DND-41 (cell line): ENCODE measurements around the gene EDAR.

ENCODE experiments used
- ATAC-seq: fragments of 200-7000 bp; cut with Tn5 transposase; 3 replicates; pipeline ENCODE4 v1.9.1; 2021; ENCODE audit warnings: low read depth; ENCODE audit not compliant: insufficient read depth
- DNase-seq: peaks from one replicate; pipeline ENCODE4 v3.0.0-alpha.2; 2020
- H2AFZ ChIP-seq: 2 replicates; pipeline ENCODE4 v1.6.0; 2012; ENCODE audit warnings: low read depth, low read length
- H3K27ac ChIP-seq: 2 replicates; pipeline ENCODE4 v1.5.1; 2012; ENCODE audit warnings: low read length, inconsistent platforms
- H3K27me3 ChIP-seq: fragments of 200-600 bp; sonication (generic); 2 replicates; pipeline ENCODE4 v1.6.0; 2012; ENCODE audit warnings: low read length, mild to moderate bottlenecking, inconsistent platforms; ENCODE audit not compliant: insufficient read depth, poor library complexity
- H3K36me3 ChIP-seq: 2 replicates; pipeline ENCODE4 v1.5.1; 2012; ENCODE audit warnings: low read length, inconsistent platforms; ENCODE audit not compliant: insufficient read depth
- H3K4me1 ChIP-seq: 2 replicates; pipeline ENCODE4 v1.5.1; 2012; ENCODE audit warnings: mild to moderate bottlenecking, low read length; ENCODE audit not compliant: insufficient read depth
- H3K4me2 ChIP-seq: 2 replicates; pipeline ENCODE4 v1.6.0; 2012; ENCODE audit warnings: mild to moderate bottlenecking, moderate library complexity, low read length, inconsistent platforms; ENCODE audit not compliant: insufficient read depth
- H3K4me3 ChIP-seq, 2 experiments: fragments of 200-600 bp in 1 of 2; shearing (Covaris generic) in 1 of 2; 2 replicates each; pipeline ENCODE4 v1.5.1; 2012 to 2016; ENCODE audit warnings: inconsistent platforms in 2 of 2, low read length in 2 of 2, mild to moderate bottlenecking in 2 of 2, low read depth in 1 of 2, moderate library complexity in 1 of 2
- H3K79me2 ChIP-seq: 2 replicates; pipeline ENCODE4 v1.6.0; 2012; ENCODE audit warnings: low read length, inconsistent platforms; ENCODE audit not compliant: insufficient read depth
- H3K9ac ChIP-seq: 2 replicates; pipeline ENCODE4 v1.6.0; 2012; ENCODE audit warnings: low read depth, mild to moderate bottlenecking, inconsistent platforms, low read length, moderate library complexity
- H3K9me3 ChIP-seq: 2 replicates; pipeline ENCODE4 v1.5.1; 2012; ENCODE audit warnings: low read length, moderate library complexity, mild to moderate bottlenecking, inconsistent platforms; ENCODE audit not compliant: insufficient read depth, severe bottlenecking
- H4K20me1 ChIP-seq: 2 replicates; pipeline ENCODE4 v1.6.0; 2012; ENCODE audit warnings: low read length; ENCODE audit not compliant: insufficient read depth
- EZH2 ChIP-seq: IDR thresholded peaks from 3 replicates; pipeline ENCODE4 v1.6.1; 2012; ENCODE audit warnings: borderline replicate concordance, low read depth, mild to moderate bottlenecking, moderate library complexity, low read length, inconsistent platforms; ENCODE audit not compliant: severe bottlenecking
- TF ChIP-seq, protein P1 (sequence below): IDR thresholded peaks from 2 replicates; pipeline ENCODE4 v1.5.1; 2012; ENCODE audit warnings: borderline replicate concordance, low read length, moderate library complexity, mild to moderate bottlenecking; ENCODE audit not compliant: poor library complexity, severe bottlenecking; ENCODE audit errors: extremely low read depth

The EDAR gene

GRCh38 chr2:108906403-108907077 is 82.5 kb downstream of the EDAR start:
- Histone ChIP-seq H3K4me1 (no peaks in the 10 kb centered on the region), H4K20me1 (no peaks in the 10 kb centered on the region), H3K9me3 (no peaks in the 10 kb centered on the region), H3K36me3 (no peaks in the 10 kb centered on the region), H3K4me3 (no peak overlapping the region), H3K27me3 (no peaks in the 10 kb centered on the region), H3K27ac (no peak overlapping the region), H2AFZ (no peak overlapping the region), H3K79me2 (no peaks in the 10 kb centered on the region), H3K9ac (no peak overlapping the region), H3K4me2 (no peak overlapping the region)
- ATAC-seq, result no peak
- peak; percentile 2 for DNase-seq
- TF ChIP-seq EZH2, result no peak
- TF ChIP-seq, protein P1, sequence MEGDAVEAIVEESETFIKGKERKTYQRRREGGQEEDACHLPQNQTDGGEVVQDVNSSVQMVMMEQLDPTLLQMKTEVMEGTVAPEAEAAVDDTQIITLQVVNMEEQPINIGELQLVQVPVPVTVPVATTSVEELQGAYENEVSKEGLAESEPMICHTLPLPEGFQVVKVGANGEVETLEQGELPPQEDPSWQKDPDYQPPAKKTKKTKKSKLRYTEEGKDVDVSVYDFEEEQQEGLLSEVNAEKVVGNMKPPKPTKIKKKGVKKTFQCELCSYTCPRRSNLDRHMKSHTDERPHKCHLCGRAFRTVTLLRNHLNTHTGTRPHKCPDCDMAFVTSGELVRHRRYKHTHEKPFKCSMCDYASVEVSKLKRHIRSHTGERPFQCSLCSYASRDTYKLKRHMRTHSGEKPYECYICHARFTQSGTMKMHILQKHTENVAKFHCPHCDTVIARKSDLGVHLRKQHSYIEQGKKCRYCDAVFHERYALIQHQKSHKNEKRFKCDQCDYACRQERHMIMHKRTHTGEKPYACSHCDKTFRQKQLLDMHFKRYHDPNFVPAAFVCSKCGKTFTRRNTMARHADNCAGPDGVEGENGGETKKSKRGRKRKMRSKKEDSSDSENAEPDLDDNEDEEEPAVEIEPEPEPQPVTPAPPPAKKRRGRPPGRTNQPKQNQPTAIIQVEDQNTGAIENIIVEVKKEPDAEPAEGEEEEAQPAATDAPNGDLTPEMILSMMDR, result no peak

DNA sequence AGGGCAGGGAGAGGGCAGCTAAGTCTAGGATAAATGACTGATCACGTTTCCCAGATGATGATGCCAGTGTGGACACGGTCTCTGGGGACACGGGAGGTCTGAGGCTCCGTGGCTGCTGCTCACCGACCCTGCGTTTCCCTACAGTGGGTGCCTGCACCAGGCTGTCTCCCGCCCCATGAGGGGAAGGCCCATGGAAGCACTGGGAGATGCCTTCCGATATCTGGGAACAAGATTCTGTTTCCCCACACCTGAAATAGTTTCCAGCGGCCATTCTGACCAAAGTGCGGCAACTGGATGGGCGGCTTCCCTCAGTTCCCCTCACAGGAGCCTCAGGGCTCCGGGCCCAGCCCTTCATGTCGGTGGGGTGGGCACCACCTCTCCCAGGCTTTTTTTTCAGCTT is 83.1 kb downstream of the EDAR start:
- Histone ChIP-seq H3K27ac (no peak overlapping the region), H3K36me3 (no peaks in the 10 kb centered on the region), H3K9me3 (no peaks in the 10 kb centered on the region), H2AFZ (no peak overlapping the region), H3K4me1 (no peaks in the 10 kb centered on the region), H3K9ac (no peak overlapping the region), H4K20me1 (no peaks in the 10 kb centered on the region), H3K27me3 (no peaks in the 10 kb centered on the region), H3K4me3 (no peak overlapping the region), H3K79me2 (no peaks in the 10 kb centered on the region), H3K4me2 (no peak overlapping the region)
- TF ChIP-seq EZH2, result no peak
- TF ChIP-seq, protein P1, result no peak
- ATAC-seq (no peak), DNase-seq (peak; percentile 1)

GRCh38 chr2:108905176-108905575 is 83.8 kb downstream of the EDAR start:
- Histone ChIP-seq H4K20me1 (no peaks in the 10 kb centered on the region), H3K79me2 (no peaks in the 10 kb centered on the region), H3K4me2 (no peak overlapping the region), H3K36me3 (no peaks in the 10 kb centered on the region), H3K4me1 (no peaks in the 10 kb centered on the region), H3K4me3 (no peak overlapping the region), H3K9ac (no peak overlapping the region), H3K9me3 (no peaks in the 10 kb centered on the region), H3K27me3 (no peaks in the 10 kb centered on the region), H2AFZ (no peak overlapping the region), H3K27ac (no peak overlapping the region)
- TF ChIP-seq EZH2, result no peak
- TF ChIP-seq, protein P1, result no peak
- DNase-seq, result no peak
- no peak for ATAC-seq

- Histone ChIP-seq H3K36me3 (no peaks in the 10 kb centered on the region), H3K9ac (no peak overlapping the region), H3K9me3 (no peaks in the 10 kb centered on the region), H3K27ac (no peak overlapping the region), H3K4me3 (no peak overlapping the region), H3K79me2 (no peaks in the 10 kb centered on the region), H2AFZ (no peak overlapping the region), H3K4me1 (no peaks in the 10 kb centered on the region), H4K20me1 (no peaks in the 10 kb centered on the region), H3K4me2 (no peak overlapping the region), H3K27me3 (no peaks in the 10 kb centered on the region)
- no peak for DNase-seq
- no peak for ATAC-seq
- TF ChIP-seq, protein P1, result no peak
- no peak for TF ChIP-seq EZH2
These were observed 84.3 kb downstream of the EDAR start for GRCh38 chr2:108904680-108905079.
